Kidney (tissue), 14 donors: Measurements from ENCODE around the gene AGBL4. TPM values are rescaled to one million over a fixed set of nuclear protein-coding genes. Genes with fewer than 3 reads are reported as not detected.

Experiments used
- DNase-seq, 5 donors: peaks; one replicate each; pipeline ENCODE4 v3.0.0-alpha.2; 2013 to 2020
- FAIRE-seq: peaks from 2 replicates; lab custom pipeline; 2012; peaks lifted over from hg19 to GRCh38; lab: Jason Lieb, UNC
- H3K27ac ChIP-seq, 2 donors: one replicate each; pipeline ENCODE4 v1.7.0; 2013; ENCODE audit warnings: low read depth in 2 of 2, low read length in 2 of 2, inconsistent platforms in 1 of 2
- H3K27me3 ChIP-seq: one replicate; pipeline ENCODE4 v1.7.1; 2013; ENCODE audit warnings: low read length, inconsistent platforms; ENCODE audit not compliant: control insufficient read depth, insufficient read depth
- H3K36me3 ChIP-seq, 3 donors: one replicate each; pipeline versions ENCODE4 v1.7.0 to v1.7.1; 2013; ENCODE audit warnings: low read length in 3 of 3, control low read depth in 1 of 3, inconsistent platforms in 1 of 3; ENCODE audit not compliant: insufficient read depth in 3 of 3, control insufficient read depth in 2 of 3
- H3K4me1 ChIP-seq, 3 donors: one replicate each; pipeline versions ENCODE4 v1.7.0 to v1.7.1; 2013; ENCODE audit warnings: low read length in 3 of 3, inconsistent platforms in 1 of 3, low read depth in 1 of 3; ENCODE audit not compliant: control insufficient read depth in 2 of 3, insufficient read depth in 2 of 3
- H3K4me3 ChIP-seq, 3 donors: one replicate each; pipeline versions ENCODE4 v1.7.0 to v1.8.1; 2013; ENCODE audit warnings: low read length in 3 of 3, control low read depth in 1 of 3, inconsistent platforms in 1 of 3
- H3K9ac ChIP-seq, 3 donors: one replicate each; pipeline versions ENCODE4 v1.7.0 to v1.7.1; 2013; ENCODE audit warnings: low read length in 3 of 3, control low read depth in 1 of 3, inconsistent platforms in 1 of 3
- H3K9me3 ChIP-seq, 3 donors: one replicate each; pipeline versions ENCODE4 v1.7.0 to v1.7.1; 2013; ENCODE audit warnings: low read length in 3 of 3, control low read depth in 1 of 3, inconsistent platforms in 1 of 3; ENCODE audit not compliant: control insufficient read depth in 2 of 3, insufficient read depth in 1 of 3
- intact Hi-C: fragments of 100-400 bp; cut with DNase I; formaldehyde crosslinking; loops from one replicate; pipeline ENCODE4 v1.11.1; 2022
- polyA plus RNA-seq: library from polyadenylated mRNA; stranded (reverse); fragments of 350-450 nt; fragmentation: Illumina TruSeq; extraction: RNeasy Lipid Tissue Mini Kit (QIAGEN cat#74804); gene quantifications from one replicate; pipeline ENCODE4 v1.2.3, GENCODE V29; 2014; ENCODE audit warnings: low read depth, low replicate concordance; ENCODE audit not compliant: insufficient read depth
- total RNA-seq: library from RNA; stranded (reverse); fragmentation: NEBNext Ultra II Directional; extraction: Animal tissue kit (Norgen Biotek cat#: 25700); gene quantifications from one replicate; pipeline ENCODE4 v1.2.1, GENCODE V29; 2021
- TF ChIP-seq, protein P1 (sequence below): IDR thresholded peaks from 3 replicates; pipeline ENCODE4 v1.5.1; 2012; ENCODE audit warnings: mild to moderate bottlenecking, moderate library complexity, borderline replicate concordance; ENCODE audit not compliant: insufficient read depth; ENCODE audit errors: extremely low read depth
- donor health status: control.
- donor health status: control.
- donor health status: control.
- donor health status: control.
- donor health status: control.
- donor health status: DM: yes; HTN: yes; CAD: no.
- donor health status: Normal renal cell carcinoma (clear cell type).

AGBL4 gene
- total and polyA plus RNA-seq, 2 donors from 2014 or later = 1.5 to 2.7 TPM

DNA sequence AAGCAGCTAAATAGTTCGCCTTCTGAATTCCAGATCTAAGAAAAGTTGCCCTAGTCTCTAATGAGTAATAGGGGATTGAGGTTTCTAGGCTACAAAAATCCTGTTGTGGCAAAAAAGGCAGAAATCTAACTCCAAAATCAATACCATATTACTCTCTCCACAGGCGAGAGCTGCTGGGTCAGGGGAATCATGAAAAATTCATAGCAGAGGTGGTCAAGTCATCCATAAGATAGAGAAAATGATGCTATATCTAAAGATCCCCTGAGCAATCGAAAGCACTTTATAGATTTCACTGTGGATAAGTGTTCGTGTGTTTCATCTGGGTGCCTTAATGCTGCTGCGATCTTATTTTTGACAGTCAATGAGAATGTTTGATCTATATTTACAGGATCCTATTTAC lies 417.7 kb downstream of the AGBL4 start:
- Histone ChIP-seq H3K4me1 (no peaks in the 10 kb centered on the region), H3K27me3 (no peaks in the 10 kb centered on the region), H3K4me3 (no peak overlapping the region), H3K9me3 (no peaks in the 10 kb centered on the region), H3K27ac (no peak overlapping the region), H3K9ac (no peak overlapping the region), H3K36me3 (no peaks in the 10 kb centered on the region)
- DNase-seq (no peak), FAIRE-seq (no peak)
- intact Hi-C loops = no loop called here
- TF ChIP-seq, protein P1, sequence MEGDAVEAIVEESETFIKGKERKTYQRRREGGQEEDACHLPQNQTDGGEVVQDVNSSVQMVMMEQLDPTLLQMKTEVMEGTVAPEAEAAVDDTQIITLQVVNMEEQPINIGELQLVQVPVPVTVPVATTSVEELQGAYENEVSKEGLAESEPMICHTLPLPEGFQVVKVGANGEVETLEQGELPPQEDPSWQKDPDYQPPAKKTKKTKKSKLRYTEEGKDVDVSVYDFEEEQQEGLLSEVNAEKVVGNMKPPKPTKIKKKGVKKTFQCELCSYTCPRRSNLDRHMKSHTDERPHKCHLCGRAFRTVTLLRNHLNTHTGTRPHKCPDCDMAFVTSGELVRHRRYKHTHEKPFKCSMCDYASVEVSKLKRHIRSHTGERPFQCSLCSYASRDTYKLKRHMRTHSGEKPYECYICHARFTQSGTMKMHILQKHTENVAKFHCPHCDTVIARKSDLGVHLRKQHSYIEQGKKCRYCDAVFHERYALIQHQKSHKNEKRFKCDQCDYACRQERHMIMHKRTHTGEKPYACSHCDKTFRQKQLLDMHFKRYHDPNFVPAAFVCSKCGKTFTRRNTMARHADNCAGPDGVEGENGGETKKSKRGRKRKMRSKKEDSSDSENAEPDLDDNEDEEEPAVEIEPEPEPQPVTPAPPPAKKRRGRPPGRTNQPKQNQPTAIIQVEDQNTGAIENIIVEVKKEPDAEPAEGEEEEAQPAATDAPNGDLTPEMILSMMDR = no peak

DNA sequence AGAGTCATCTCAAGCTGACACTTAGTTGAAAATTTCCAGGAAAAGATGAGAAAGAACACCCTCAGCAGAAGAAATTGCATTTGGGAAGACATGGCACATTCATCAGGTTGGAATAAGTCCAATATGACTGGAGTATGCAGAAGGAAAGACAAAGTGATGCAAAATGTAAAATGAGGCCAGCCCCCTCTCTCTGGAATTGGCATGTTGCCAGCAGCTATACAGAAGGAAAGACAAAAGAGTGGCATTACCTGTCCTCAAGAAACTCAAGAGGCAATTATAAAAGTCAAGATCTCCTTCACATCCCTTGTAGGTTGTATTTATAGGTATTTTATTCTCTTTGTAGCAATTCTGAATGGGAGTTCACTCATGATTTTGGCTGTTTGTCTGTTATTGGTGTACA lies 426.3 kb downstream of the AGBL4 start:
- TF ChIP-seq, protein P1 = no peak
- Histone ChIP-seq H3K9ac (no peak overlapping the region), H3K27me3 (no peaks in the 10 kb centered on the region), H3K36me3 (no peaks in the 10 kb centered on the region), H3K4me1 (no peaks in the 10 kb centered on the region), H3K9me3 (no peaks in the 10 kb centered on the region), H3K27ac (no peak overlapping the region), H3K4me3 (no peak overlapping the region)
- DNase-seq (no peak), FAIRE-seq (no peak)
- intact Hi-C loops = no loop called here

DNA sequence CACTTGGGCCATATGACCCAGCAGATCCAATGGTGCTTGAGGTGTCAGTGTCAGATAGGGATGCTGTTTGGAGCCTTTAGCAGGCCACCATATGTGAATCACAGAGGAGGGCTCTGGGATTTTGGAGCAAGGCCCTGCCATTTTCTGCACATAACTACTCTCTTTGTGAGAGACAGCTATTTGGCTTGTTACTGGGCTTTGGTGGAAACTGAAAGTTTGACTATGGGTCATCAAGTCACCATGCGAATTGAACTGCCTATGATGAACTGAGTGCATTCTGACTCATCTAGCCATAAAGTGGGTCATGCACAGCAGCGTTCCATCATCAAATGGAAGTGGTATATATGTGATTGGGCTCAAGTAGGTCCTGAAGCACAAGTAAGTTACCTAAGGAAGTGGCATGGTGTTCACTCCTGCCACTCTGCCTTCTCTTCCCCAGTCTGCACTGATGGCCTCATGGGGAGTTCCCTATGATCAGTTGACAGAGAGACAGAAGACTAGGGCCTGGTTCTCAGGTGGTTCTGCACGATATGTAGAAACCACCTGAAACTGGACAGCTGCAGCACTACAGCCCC lies 447.3 kb downstream of the AGBL4 start:
- Histone ChIP-seq H3K27ac (no peak overlapping the region), H3K4me1 (no peaks in the 10 kb centered on the region), H3K9ac (no peak overlapping the region), H3K36me3 (no peaks in the 10 kb centered on the region), H3K27me3 (no peaks in the 10 kb centered on the region), H3K9me3 (peaks cover 0 to 26% (median 0%) of the 10 kb centered on the region in 3 donors), H3K4me3 (no peak overlapping the region)
- TF ChIP-seq, protein P1 = no peak
- DNase-seq (no peak), FAIRE-seq (no peak)
- intact Hi-C loops = no loop called here
